MG63 (cell line): ENCODE results near the gene PRM2. TPM values are rescaled to one million over a fixed set of nuclear protein-coding genes. Genes with fewer than 3 reads are reported as not detected.

Experiments used
- DNase-seq: peaks from one replicate; pipeline ENCODE4 v3.0.0-alpha.2; 2020
- H3K27me3 ChIP-seq: fragments of 250-450 bp; sonication (Bioruptor Pico); 2 replicates; pipeline ENCODE4 v1.5.1; 2020; ENCODE audit warnings: mild to moderate bottlenecking, moderate library complexity
- H3K36me3 ChIP-seq: fragments of 250-450 bp; sonication (Bioruptor Pico); 2 replicates; pipeline ENCODE4 v1.5.1; 2020; ENCODE audit warnings: mild to moderate bottlenecking, moderate library complexity
- H3K4me3 ChIP-seq: fragments of 250-450 bp; sonication (Bioruptor Pico); 2 replicates; pipeline ENCODE4 v1.5.1; 2020; ENCODE audit warnings: mild to moderate bottlenecking, moderate library complexity
- H3K9me3 ChIP-seq: fragments of 250-450 bp; sonication (Bioruptor Pico); 2 replicates; pipeline ENCODE4 v1.5.1; 2020; ENCODE audit warnings: mild to moderate bottlenecking, moderate library complexity
- total RNA-seq: library from RNA; depleted of rRNA; stranded (reverse); fragments of >200 nt; shearing (Covaris generic); gene quantifications from 2 replicates; pipeline ENCODE4 v1.2.3, GENCODE V29; 2014; ENCODE audit warnings: low replicate concordance

The PRM2 gene
- total RNA-seq, 1 experiment from 2014 or later: not detected

DNA sequence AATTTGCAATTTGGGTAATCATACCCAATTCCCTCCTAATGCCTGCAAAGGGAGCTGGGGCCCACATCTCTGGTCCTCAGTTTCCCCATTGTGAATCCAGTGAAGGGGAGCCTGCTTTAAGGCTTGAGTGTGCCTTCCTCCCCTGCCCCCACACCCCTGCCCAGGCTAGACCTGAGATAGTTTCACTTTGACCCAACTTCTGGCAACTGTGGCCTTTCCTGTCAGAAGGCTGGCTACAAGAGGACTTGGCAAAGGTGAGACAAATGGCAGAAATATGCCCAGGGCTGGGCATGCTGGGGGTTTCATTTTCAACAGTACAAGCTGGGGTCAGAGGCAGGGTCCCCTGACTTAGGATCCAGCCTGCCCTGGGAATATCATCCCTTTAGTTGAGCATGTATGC lies 30.3 kb downstream of the PRM2 start:
- Histone ChIP-seq H3K4me3 (no peak overlapping the region), H3K9me3 (no peaks in the 10 kb centered on the region), H3K36me3 (no peaks in the 10 kb centered on the region), H3K27me3 (no peaks in the 10 kb centered on the region)
- DNase-seq: peak; percentile 16

DNA sequence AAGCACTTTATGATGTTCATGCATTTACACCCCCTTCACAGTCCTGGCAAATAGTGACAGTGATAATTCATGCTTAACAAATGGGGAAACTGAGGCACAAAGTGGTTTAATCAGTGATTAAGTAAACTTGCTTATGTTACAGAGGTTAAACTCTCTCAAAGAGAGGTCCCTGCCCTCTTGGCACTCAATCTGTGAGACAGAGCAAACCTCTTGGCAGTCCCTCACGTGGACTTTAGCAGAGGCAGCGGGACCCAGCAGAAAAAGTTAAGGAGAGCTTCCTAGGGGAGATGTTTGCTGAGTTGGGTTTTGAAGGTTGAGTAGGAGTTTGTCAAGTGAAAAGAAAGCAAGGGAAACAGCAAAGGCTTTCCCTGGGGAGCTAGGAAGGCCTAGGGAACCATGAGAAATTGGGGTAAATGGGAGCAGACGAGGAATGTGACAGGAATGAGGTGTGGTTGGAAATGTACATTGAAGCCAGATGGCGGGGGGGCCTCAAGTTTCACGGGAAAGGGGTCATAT lies 31.0 kb downstream of the PRM2 start:
- no peaks in the 10 kb centered on the region for H3K27me3 ChIP-seq
- no peak for DNase-seq
- no peaks in the 10 kb centered on the region for H3K36me3 ChIP-seq
- H3K4me3 ChIP-seq: no peak overlapping the region
- no peaks in the 10 kb centered on the region for H3K9me3 ChIP-seq

DNA sequence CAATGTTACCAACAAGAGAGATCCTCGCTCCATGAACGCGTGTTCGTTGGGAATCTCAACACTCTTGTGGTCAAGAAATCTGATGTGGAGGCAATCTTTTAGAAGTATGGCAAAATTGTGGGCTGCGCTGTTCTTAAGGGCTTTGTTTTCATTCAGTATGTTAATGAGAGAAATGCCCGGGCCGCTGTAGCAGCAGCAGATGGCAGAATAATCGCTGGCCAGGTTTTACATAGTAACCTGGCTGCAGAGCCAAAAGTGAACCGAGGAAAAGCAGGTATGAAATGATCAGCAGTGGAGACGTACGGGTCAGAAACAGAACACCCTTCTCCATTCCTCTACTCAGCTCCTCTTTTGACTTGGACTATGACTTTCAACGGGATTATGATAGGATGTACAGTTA lies 33.6 kb downstream of the PRM2 start:
- Histone ChIP-seq H3K27me3 (no peaks in the 10 kb centered on the region), H3K4me3 (no peak overlapping the region), H3K36me3 (no peaks in the 10 kb centered on the region), H3K9me3 (no peaks in the 10 kb centered on the region)
- no peak for DNase-seq

DNA sequence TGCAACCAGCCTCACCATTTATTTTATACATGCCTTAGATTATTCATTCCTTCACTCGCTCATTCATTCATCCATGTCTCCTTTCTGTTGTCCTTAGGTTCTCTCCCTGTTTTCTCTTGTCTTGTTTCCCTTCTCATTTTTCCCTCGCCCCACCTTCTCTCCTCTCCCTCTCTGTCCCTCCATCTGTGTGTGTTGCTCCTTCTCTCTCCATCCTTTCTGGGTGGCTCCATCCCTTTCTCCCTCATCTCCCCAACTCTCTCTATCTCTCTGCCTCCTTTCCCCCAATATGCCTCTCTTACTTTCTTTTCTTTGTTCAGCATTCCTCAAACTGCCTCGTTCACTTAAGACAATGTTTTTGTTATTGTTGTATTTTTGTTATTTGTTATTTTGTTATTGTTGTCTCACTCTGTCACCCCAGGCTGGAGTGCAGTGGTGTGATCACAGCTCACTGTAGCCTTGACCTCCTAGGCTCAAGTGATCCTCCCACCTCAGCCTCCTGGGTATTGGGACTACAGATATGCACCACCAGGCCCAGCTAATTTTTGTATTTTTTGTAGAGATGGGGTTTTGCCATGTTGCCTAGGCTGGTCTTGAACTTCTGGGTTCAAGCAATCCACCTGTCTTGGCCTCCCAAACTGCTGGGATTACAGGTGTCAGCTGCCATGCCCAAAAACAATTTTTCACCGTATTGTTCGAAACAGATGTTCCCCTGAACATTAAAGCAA lies 34.6 kb downstream of the PRM2 start:
- no peaks in the 10 kb centered on the region for H3K27me3 ChIP-seq
- H3K36me3 ChIP-seq: no peaks in the 10 kb centered on the region
- H3K4me3 ChIP-seq: no peak overlapping the region
- H3K9me3 ChIP-seq: no peaks in the 10 kb centered on the region
- no peak for DNase-seq

DNA sequence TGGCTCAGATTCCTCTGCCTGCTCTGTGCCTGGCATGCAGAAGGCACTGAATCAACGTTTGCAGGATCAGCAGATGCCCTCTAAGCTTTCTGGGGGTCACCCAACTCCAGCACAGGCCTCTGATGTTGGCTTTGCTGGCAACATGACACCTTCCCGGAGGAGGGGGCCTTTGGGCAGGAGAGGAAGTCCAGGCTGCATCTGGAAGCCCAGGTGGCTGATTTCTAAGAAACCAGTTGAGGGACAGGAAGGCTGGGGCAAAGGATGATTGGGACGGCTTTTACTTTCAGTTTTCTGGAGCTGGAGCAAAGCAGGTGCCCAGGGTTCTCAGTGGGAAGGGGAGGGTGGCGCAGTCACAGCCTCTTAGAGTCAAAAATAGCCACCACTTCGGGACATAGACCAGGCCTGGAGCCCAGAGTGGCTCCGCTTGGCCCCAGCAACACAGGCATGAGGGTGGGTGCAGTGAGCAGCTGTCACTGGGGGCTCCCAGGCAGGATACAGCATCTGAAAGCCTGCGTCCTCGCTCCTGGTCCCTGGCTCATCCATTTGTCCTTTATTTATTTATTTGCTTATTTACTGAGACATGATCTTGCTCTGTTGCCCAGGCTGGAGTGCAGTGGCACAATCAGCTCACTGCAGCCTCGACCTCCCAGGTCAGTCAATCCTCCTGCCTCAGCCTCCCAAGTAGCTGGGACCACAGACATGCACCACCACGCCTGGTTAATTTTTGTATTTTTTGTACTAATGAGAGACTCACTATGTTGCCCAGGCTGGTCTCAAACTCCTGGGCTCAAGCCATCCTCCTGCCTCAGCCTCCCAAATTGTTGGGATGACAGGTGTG lies 35.4 kb downstream of the PRM2 start:
- no peaks in the 10 kb centered on the region for H3K27me3 ChIP-seq
- no peak for DNase-seq
- H3K4me3 ChIP-seq: no peak overlapping the region
- H3K9me3 ChIP-seq: no peaks in the 10 kb centered on the region
- H3K36me3 ChIP-seq: no peaks in the 10 kb centered on the region

- Histone ChIP-seq H3K9me3 (no peaks in the 10 kb centered on the region), H3K36me3 (no peaks in the 10 kb centered on the region), H3K27me3 (no peaks in the 10 kb centered on the region), H3K4me3 (no peak overlapping the region)
- no peak for DNase-seq
Observed at GRCh38 chr16:11239644-11240632, 36.3 kb downstream of the PRM2 start.

- no peak for DNase-seq
- Histone ChIP-seq H3K36me3 (no peaks in the 10 kb centered on the region), H3K27me3 (no peaks in the 10 kb centered on the region), H3K9me3 (no peaks in the 10 kb centered on the region), H3K4me3 (no peak overlapping the region)
Observed at GRCh38 chr16:11238272-11239202, 37.7 kb downstream of the PRM2 start.

DNA sequence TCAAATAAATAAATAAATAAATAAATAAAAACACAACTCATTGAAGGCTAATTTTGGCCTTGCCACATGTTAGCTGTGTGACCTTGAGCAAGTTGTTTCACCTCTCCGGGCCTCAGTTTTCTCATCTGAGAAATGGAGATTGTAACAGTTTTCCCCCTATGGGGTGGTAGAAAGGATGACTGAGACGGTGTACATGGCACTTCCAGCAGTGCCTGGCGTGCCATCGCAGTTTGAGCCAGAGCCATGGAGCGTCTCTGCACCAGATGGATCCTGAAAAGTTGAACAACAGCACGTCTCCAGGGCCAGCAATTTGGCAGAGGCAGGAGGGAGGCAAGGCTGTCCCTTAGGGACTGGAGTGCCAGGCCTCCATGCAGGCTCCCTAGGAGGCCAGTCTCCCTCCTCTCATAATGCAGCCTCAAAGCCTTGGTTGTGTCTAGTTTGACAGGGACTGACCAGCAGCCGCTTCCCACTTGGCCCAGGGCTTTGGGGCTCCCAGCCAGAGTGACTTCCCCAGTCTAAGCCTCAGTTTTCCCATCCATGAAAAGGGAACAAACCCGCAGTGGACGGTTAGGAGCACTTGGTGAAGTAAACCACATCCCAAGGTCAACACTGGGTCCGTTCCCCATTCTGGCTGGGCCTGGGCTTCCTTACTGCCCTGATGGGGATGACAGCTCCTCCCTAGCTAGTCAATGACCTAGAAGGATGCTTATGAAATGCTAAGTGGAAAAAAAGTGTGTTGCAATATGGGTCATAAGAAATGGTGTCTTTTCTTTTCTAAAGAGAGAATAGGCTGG lies 39.6 kb downstream of the PRM2 start:
- Histone ChIP-seq H3K27me3 (no peaks in the 10 kb centered on the region), H3K36me3 (no peaks in the 10 kb centered on the region), H3K4me3 (no peak overlapping the region), H3K9me3 (no peaks in the 10 kb centered on the region)
- DNase-seq: no peak

DNA sequence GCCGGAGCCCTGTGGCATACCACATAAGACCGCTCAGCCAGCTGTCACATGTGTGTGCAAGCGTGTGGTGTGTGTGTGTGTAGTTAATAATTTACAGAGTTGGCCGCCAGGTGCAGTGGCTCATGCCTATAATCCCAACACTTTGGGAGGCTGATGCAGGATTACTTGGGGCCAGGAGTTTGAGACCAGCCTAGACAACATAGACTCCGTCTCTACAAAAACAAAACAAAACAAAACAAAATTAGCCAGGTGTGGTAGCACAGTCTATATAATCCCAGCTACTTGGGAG lies 40.6 kb downstream of the PRM2 start:
- no peaks in the 10 kb centered on the region for H3K9me3 ChIP-seq
- H3K36me3 ChIP-seq: no peaks in the 10 kb centered on the region
- no peak for DNase-seq

GRCh38 chr16:11234884-11235702 lies 41.2 kb downstream of the PRM2 start:
- Histone ChIP-seq H3K27me3 (no peaks in the 10 kb centered on the region), H3K9me3 (no peaks in the 10 kb centered on the region), H3K4me3 (no peak overlapping the region), H3K36me3 (no peaks in the 10 kb centered on the region)
- DNase-seq: no peak

More for the DNA sequence above, 40.6 kb downstream of the PRM2 start:
- H3K27me3 ChIP-seq: no peaks in the 10 kb centered on the region
- no peak overlapping the region for H3K4me3 ChIP-seq

DNA sequence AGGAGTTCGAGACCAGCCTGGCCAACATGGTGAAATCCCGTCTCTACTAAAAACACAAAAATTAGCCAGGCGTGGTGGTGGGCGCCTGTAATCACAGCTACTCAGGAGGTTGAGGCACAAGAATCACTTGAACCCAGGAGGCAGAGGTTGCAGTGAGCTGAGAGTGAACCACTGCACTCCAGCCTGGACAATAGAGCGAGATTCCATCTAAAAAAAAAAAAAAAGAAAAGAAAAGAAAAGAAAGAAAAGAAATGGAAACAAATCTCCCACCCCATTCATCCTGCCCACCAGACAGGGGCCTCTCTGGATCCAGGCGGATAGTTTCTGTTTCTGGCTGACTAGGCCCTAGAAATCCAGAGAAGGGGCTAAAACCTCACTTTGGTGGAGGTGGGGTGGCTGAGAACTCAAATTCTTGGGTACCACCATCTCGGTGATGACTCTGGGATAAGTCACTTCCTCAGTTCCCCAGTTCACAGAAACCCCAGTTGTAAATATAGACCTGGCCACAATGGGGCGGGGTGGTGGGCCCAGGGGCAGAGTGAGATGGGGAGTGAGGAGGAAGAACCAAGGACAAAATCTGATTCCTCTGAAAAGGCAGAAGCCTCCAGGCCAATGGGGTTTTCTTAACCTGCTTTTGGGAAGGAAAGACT lies 42.4 kb downstream of the PRM2 start:
- H3K27me3 ChIP-seq: no peaks in the 10 kb centered on the region
- DNase-seq: no peak
- no peaks in the 10 kb centered on the region for H3K36me3 ChIP-seq
- H3K4me3 ChIP-seq: no peak overlapping the region
- no peaks in the 10 kb centered on the region for H3K9me3 ChIP-seq

- H3K27me3 ChIP-seq: no peaks in the 10 kb centered on the region
- H3K36me3 ChIP-seq: no peaks in the 10 kb centered on the region
- no peak overlapping the region for H3K4me3 ChIP-seq
- no peak for DNase-seq
- H3K9me3 ChIP-seq: no peaks in the 10 kb centered on the region
Observed at GRCh38 chr16:11232852-11233726, 43.2 kb downstream of the PRM2 start.

- Histone ChIP-seq H3K9me3 (no peaks in the 10 kb centered on the region), H3K4me3 (no peak overlapping the region), H3K36me3 (no peaks in the 10 kb centered on the region), H3K27me3 (no peaks in the 10 kb centered on the region)
- DNase-seq: no peak
Observed at GRCh38 chr16:11232302-11232851, 43.9 kb downstream of the PRM2 start.
